ENCODE data around the gene MRM2. TPM values are rescaled to one million over a fixed set of nuclear protein-coding genes. Genes with fewer than 3 reads are reported as not detected.

MRM2 gene
- polyA plus RNA-seq, 3 donors = 9.2 to 32.5 (median 26.7) TPM

- H3K27me3 Mint-ChIP-seq (ENCODE audit: low read depth in 3 of 3) = peaks cover 0 to 3% (median 0%) of the 10 kb centered on the region in 3 donors
- Histone ChIP-seq H3K9me3 (replicated peaks in 1 of 2; ENCODE audit: control insufficient read depth in 1 of 2, insufficient read depth in 1 of 2, low read length in 2 of 2) (no peaks in the 10 kb centered on the region), H3K9ac (ENCODE audit: insufficient read depth, low read length, poor library complexity, severe bottlenecking) (no peak overlapping the region), H4K20me1 (ENCODE audit: insufficient read depth, low read length) (no peaks in the 10 kb centered on the region), H3K79me2 (ENCODE audit: insufficient read depth, low read length) (peaks cover 13% of the 10 kb centered on the region), H2AFZ (ENCODE audit: insufficient read depth, low read depth, low read length, poor library complexity, severe bottlenecking) (no peak overlapping the region), H3K27ac (ENCODE audit: low read depth in 1 of 2, low read length in 2 of 2) (no peak overlapping the region), H3K36me3 (replicated peaks in 1 of 2; ENCODE audit: control insufficient read depth in 1 of 2, insufficient read depth in 2 of 2, low read length in 2 of 2) (peaks cover 0 to 2% of the 10 kb centered on the region in 2 donors), H3K4me3 (replicated peaks in 1 of 3; ENCODE audit: low read depth in 2 of 3, low read length in 3 of 3) (no peak overlapping the region), H3K4me1 (ENCODE audit: control insufficient read depth in 1 of 2, insufficient read depth in 2 of 2, low read length in 2 of 2) (peaks cover 66% of the 10 kb centered on the region in 2 donors), H3K27me3 (ENCODE audit: control insufficient read depth in 2 of 2, insufficient read depth in 2 of 2, low read length in 2 of 2) (no peaks in the 10 kb centered on the region), H3K4me2 (replicated peaks; ENCODE audit: extremely low read depth, low read length, poor library complexity, severe bottlenecking) (no peak overlapping the region)
- no peak overlapping the region for H3K4me3 Mint-ChIP-seq
- peaks cover 14 to 23% of the 10 kb centered on the region in 2 donors for H3K36me3 Mint-ChIP-seq
- H3K4me1 Mint-ChIP-seq = peaks cover 65% of the 10 kb centered on the region
- DNase-seq = no peak
- 94% methylated on average over 30 of the region's 36 CpGs for whole genome bisulfite sequencing (ENCODE audit: insufficient coverage)
- no peak overlapping the region for H3K27ac Mint-ChIP-seq
- peak; percentile 79 for TF ChIP-seq CTCF (IDR thresholded peaks at IDR 0.05)
- intact Hi-C loops (cut with micrococcal nuclease) = loop anchor here (5.0 kb wide), 2 partner anchors 105 to 110 kb away; partner anchors contain the start of gene EIF3B (in 1 of the 2)
- peaks cover 0 to 3% (median 0%) of the 10 kb centered on the region in 7 donors for H3K9me3 Mint-ChIP-seq
These were observed 5.4 kb upstream of the MRM2 start for GRCh38 chr7:2247141-2247995.

DNA sequence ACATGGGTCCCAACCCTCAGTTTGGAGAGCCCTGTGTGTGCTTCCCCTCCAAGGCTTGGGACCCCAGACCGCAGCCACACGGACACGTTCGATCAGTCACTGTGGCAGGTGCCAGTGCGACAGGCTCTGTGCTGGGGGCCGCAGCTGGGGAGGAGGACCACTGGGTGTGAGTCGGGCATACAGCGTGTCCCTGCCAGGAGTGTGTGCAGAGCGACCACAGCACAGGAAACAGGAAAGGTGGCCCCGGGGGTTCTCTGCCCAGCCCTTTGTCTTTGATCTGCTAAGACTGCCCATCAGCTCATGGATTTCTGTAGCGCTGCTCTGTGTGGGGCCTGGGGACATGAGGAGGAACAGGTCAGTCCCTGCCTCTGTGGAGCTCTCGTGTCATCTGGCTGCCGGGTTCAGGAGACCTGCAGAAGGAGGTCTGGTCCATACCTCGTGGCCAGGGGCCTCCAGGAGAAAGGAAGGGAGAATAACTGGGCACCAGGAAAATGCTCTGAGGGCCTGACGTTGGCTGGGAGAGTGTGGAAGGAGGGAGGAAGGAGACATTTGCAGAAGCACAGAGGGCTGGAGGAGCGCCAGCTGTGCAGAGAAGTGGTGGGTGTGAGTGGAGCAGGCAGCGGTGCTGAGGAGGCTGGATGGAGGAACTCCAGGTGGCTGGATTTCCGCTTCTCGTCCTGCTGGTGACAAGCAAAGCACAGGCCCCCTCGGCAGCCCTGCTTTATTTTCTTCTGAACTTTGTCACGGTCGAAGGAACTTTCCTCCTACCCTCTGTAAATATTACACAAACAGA lies 4.1 kb upstream of the MRM2 start:
- H3K4me2 ChIP-seq (replicated peaks; ENCODE audit: extremely low read depth, low read length, poor library complexity, severe bottlenecking) = peak overlapping the region; percentile 13
- peak in 1 of 3 donors; percentile 28 for DNase-seq
- Mint-ChIP-seq H3K27ac (peak overlapping the region in 1 of 7 donors; percentile 23), H3K4me1 (peaks cover 69% of the 10 kb centered on the region), H3K27me3 (ENCODE audit: low read depth in 3 of 3) (peaks cover 0 to 3% (median 0%) of the 10 kb centered on the region in 3 donors), H3K36me3 (peaks cover 11 to 18% of the 10 kb centered on the region in 2 donors), H3K4me3 (peak overlapping the region; percentile 45 to 79), H3K9me3 (peaks cover 0 to 3% (median 0%) of the 10 kb centered on the region in 7 donors)
- TF ChIP-seq CTCF (IDR thresholded peaks at IDR 0.05) = no peak
- peak overlapping the region; percentile 23 for H3K9ac ChIP-seq (ENCODE audit: insufficient read depth, low read length, poor library complexity, severe bottlenecking)
- 10% methylated on average over 16 of the region's 22 CpGs for WGBS (ENCODE audit: insufficient coverage)
- H3K36me3 ChIP-seq (replicated peaks in 1 of 2; ENCODE audit: control insufficient read depth in 1 of 2, insufficient read depth in 2 of 2, low read length in 2 of 2) = no peaks in the 10 kb centered on the region
- H4K20me1 ChIP-seq (ENCODE audit: insufficient read depth, low read length) = no peaks in the 10 kb centered on the region
- H3K27ac ChIP-seq (ENCODE audit: low read depth in 1 of 2, low read length in 2 of 2) = no peak overlapping the region
- H3K4me1 ChIP-seq (ENCODE audit: control insufficient read depth in 1 of 2, insufficient read depth in 2 of 2, low read length in 2 of 2) = peaks cover 72 to 75% of the 10 kb centered on the region in 2 donors
- H3K9me3 ChIP-seq (replicated peaks in 1 of 2; ENCODE audit: control insufficient read depth in 1 of 2, insufficient read depth in 1 of 2, low read length in 2 of 2) = no peaks in the 10 kb centered on the region
- intact Hi-C loops (cut with micrococcal nuclease) = loop anchor here (5.0 kb wide), 2 partner anchors 106 to 111 kb away; partner anchors contain the start of gene EIF3B (in 1 of the 2)
- no peak overlapping the region for H3K4me3 ChIP-seq (replicated peaks in 1 of 3; ENCODE audit: low read depth in 2 of 3, low read length in 3 of 3)
- H2AFZ ChIP-seq (ENCODE audit: insufficient read depth, low read depth, low read length, poor library complexity, severe bottlenecking) = peak overlapping the region; percentile 64
- peaks cover 26% of the 10 kb centered on the region for H3K79me2 ChIP-seq (ENCODE audit: insufficient read depth, low read length)
- no peaks in the 10 kb centered on the region for H3K27me3 ChIP-seq (ENCODE audit: control insufficient read depth in 2 of 2, insufficient read depth in 2 of 2, low read length in 2 of 2)
